Liver (tissue), 3 donors: Measurements from ENCODE around the gene ENPP7.

Experiments
- CTCF ChIP-seq: fragments of 150-350 bp; IDR thresholded peaks from 2 replicates; pipeline ENCODE4 v1.5.1; 2017; ENCODE audit warnings: improper control_type of control experiment, low read depth, low read length; ENCODE audit not compliant: missing input control
- EGR1 ChIP-seq, 2 donors: IDR thresholded peaks; 2 replicates each; pipeline ENCODE4 v1.6.1; 2016 to 2018; ENCODE audit warnings: antibody characterized with exemption in 2 of 2, low read depth in 2 of 2
- JUND ChIP-seq, 2 donors: IDR thresholded peaks; 2 replicates each; pipeline ENCODE4 v1.6.1; 2016; ENCODE audit warnings: antibody characterized with exemption in 2 of 2
- RAD21 ChIP-seq, 2 donors: IDR thresholded peaks; 2 replicates each; pipeline ENCODE4 v1.6.1; 2016; ENCODE audit warnings: antibody characterized with exemption in 2 of 2, mild to moderate bottlenecking in 2 of 2
- RXRA ChIP-seq, 2 donors: IDR thresholded peaks; 2 replicates each; pipeline ENCODE4 v1.6.1; 2017 to 2018; ENCODE audit warnings: antibody characterized with exemption in 2 of 2, mild to moderate bottlenecking in 1 of 2
- YY1 ChIP-seq: IDR thresholded peaks from 2 replicates; pipeline ENCODE4 v1.6.1; 2016; ENCODE audit warnings: antibody characterized with exemption, mild to moderate bottlenecking
- TF ChIP-seq, protein P1 (sequence below): IDR thresholded peaks from 2 replicates; pipeline ENCODE4 v1.6.1; 2016; ENCODE audit warnings: antibody characterized with exemption
- TF ChIP-seq, protein P2 (sequence below): IDR thresholded peaks from 2 replicates; pipeline ENCODE4 v1.6.1; 2016; ENCODE audit warnings: antibody characterized with exemption
- TF ChIP-seq, protein P3 (sequence below): IDR thresholded peaks from 2 replicates; pipeline ENCODE4 v1.6.1; 2016; ENCODE audit warnings: antibody characterized with exemption
- donor health status: healthy.
- donor health status: healthy.

DNA sequence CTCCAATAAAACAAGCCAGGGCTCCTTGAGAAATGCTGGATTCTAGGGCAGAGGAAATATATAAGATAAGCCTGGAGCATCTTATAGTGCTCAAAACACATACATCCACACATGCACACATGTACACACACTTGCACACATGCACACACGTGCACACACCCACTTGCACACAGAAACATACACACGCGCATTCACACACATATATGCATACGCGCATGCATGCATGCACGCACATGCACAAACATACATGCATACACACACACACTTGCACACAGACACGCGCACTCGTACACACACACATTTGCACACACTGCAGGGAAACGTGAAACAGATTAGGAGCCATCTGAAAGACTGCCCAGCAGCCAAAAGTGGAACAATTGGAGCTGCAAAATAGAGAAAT lies 8.0 kb upstream of the ENPP7 start:
- no peak for TF ChIP-seq YY1
- TF ChIP-seq CTCF = no peak
- TF ChIP-seq, protein P1, sequence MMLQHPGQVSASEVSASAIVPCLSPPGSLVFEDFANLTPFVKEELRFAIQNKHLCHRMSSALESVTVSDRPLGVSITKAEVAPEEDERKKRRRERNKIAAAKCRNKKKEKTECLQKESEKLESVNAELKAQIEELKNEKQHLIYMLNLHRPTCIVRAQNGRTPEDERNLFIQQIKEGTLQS = no peak
- no peak for TF ChIP-seq RXRA (IDR thresholded peaks at IDR 0.05)
- TF ChIP-seq, protein P2, sequence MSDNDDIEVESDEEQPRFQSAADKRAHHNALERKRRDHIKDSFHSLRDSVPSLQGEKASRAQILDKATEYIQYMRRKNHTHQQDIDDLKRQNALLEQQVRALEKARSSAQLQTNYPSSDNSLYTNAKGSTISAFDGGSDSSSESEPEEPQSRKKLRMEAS = no peak
- TF ChIP-seq RAD21 (IDR thresholded peaks at IDR 0.05) = no peak
- TF ChIP-seq EGR1 (IDR thresholded peaks at IDR 0.05; ENCODE audit: low read depth in 2 of 2) = no peak
- TF ChIP-seq, protein P3, sequence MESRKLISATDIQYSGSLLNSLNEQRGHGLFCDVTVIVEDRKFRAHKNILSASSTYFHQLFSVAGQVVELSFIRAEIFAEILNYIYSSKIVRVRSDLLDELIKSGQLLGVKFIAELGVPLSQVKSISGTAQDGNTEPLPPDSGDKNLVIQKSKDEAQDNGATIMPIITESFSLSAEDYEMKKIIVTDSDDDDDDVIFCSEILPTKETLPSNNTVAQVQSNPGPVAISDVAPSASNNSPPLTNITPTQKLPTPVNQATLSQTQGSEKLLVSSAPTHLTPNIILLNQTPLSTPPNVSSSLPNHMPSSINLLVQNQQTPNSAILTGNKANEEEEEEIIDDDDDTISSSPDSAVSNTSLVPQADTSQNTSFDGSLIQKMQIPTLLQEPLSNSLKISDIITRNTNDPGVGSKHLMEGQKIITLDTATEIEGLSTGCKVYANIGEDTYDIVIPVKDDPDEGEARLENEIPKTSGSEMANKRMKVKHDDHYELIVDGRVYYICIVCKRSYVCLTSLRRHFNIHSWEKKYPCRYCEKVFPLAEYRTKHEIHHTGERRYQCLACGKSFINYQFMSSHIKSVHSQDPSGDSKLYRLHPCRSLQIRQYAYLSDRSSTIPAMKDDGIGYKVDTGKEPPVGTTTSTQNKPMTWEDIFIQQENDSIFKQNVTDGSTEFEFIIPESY = no peak
- TF ChIP-seq JUND (IDR thresholded peaks at IDR 0.05) = no peak
